GM21423 (cell line): ENCODE results near the gene TATDN2.

Experiments
- ATAC-seq: cut with Tn5 transposase; IDR thresholded peaks from one replicate; pipeline ENCODE4 v1.9.1; 2021; ENCODE audit warnings: mild to moderate bottlenecking, moderate library complexity; ENCODE audit not compliant: unreplicated experiment

TATDN2 gene

DNA sequence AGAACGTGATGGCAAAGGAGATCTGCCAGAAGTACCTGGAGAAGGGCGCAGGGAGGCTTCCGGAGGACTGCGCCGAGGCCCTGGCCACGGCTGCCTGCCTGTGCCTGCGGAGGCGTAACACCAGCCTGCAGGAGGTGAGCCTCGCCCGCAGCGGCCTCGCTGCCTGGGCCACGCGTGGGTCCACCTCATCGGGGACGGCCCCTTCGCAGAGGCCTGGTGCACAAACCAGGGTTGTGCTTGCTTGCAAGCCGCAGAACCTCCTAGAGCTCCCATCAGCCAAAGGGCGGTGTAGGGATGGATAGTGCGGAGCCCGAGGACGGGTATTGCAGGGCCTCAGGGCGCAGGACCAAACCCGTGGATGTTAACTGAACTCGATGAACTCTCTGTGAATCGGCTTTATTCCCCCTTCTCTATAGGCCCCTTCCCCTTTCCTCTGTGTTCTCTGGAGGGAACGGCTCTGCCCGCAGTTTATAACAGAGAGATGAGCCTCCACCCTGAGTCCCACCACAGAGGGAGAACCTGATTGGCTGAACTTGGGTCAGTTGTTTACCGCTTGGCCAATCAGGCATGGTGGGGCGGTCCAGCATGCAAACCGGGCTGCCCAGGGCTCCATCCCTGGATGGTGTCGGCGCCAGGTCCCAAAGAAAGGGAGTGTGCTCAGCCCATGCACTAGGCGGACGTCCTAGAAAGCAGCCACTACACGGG, 13.6 kb upstream of the TATDN2 start:
- ATAC-seq, result no peak

DNA sequence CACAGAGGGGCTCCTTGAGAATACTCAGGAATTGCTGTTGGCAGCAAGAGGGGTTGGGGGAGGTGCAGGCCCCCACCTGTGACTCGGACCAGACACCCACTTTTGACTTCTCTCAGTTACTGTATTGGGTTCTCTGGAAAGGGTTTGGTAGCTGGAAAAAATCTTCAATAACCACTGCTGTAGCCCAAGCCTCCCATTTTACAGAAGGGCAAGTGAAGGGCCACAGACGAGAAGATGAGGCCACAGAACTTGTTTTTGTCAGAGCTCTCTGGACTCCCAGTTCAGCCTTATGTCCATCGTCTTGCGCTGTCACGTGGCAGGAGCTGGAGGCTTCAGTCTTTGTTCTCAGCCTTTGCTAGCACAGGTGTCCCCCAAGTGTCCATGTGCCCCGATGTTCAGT, 12.7 kb upstream of the TATDN2 start:
- ATAC-seq, result no peak

GRCh38 chr3:10238345-10239183, 9.7 kb upstream of the TATDN2 start:
- ATAC-seq, result no peak

DNA sequence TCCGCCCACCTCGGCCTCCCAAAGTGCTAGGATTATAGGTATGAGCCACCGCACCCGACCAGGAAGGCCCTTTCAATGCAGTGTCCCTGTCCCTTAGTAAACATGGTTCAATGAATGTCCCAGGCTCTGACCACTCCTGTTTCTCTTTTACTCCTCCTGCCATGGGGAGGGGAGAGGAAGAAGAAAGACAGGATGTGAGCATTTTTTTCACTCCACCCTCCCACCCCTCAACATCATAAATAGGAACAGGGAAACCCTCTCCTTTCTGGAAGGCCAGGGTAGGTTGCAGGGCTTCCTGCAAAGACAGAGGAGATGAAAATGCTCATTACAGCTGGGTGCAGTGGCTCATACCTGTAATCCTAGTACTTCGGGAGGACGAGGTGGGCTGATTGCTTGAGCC, 7.5 kb upstream of the TATDN2 start:
- ATAC-seq, result no peak

DNA sequence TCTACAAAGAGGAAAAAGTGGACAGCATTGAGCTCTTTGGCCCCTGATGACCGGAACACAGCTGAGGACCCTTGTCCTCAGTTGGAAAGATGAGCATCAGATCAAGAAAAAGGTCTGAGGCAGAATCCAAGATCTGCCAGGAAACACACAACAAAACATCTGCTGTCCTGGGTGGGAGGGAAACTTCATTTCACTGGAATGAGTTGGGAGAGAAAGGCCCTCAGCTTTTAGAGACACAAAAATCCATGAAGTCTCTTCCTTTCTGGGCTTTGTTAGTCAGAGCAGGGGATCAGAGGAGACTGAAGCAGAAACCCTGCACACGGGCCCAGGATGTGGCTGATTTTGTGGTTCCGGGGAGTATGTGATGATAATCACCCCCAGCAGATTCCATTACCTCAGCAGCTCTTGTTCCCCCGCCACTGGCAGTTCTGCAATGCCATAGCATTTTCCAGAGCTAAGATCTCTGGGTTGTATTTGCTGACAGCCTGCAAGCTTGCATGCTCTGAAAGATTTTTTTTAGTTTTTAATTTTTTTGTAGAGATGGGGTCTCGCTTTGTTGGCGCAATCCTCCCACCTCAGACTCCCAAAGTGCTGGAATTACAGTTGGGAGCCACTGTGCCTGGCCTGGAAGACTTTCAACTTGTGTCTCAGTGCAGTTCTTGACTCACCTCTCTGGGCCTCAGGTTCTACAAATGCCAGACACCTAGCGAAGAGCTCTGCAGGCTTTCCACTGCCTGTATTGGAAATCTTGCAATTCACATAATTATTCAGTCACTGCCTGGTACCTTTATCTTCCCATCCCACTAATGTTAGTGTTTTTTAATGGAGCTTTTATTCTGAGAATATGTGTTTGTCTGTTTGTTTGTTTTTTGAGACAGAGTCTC, 5.8 kb upstream of the TATDN2 start:
- ATAC-seq, result peak; percentile 76

GRCh38 chr3:10244009-10244408, 4.2 kb upstream of the TATDN2 start:
- ATAC-seq, result no peak

DNA sequence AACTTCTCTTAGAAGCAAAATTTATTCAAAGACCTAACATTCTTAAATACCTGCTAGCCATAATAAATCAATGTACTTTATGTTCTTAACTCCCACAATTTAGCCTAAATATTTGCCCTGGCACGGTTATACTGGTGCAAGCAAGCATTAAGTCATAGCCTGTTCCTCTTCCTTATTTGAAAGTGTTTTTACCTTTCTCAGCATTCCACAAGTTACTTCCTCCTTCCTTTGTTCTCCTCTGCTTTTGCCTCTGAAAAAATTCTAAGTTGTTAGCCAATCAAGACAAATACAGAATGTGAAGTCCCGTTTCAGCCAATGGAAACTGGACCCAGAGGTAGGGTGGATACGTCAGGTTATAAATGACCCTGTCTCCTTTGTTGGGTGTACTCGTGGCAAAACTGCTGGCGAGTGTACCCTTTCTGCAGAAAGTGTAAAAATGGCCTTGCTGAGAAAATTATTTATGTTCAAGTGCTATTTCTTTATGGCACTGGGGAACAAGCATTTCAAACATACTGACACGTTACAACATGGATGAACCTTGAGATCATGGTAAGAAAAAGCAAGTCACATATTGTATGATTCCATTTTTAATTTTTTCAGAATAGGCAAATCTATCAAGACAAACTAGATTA, 3.1 kb upstream of the TATDN2 start:
- ATAC-seq, result no peak

DNA sequence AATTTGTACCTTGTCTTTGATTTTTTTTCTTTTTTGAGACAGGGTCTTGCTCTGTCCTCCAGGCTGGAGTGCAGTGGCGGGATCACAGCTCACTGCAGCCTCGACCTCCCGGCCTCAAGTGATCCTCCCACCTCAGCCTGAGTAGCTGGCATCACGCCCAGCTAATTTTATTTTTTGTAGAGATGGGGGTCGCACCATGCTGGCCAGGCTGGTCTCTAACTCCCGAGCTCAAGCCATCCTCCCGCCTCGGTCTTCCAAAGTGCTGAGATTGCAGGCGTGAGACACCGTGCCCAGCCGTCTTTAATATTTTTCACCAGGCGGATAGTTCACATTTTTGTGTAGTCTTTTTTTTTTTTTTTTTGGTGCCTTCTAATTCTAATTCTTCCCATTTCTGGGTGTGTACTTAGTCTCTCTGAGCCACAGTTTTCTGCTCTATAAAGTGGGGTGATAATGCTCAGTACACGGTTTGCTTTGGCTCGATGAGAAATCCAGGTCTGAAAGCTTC, 528 bp upstream of the TATDN2 start:
- no peak for ATAC-seq

DNA sequence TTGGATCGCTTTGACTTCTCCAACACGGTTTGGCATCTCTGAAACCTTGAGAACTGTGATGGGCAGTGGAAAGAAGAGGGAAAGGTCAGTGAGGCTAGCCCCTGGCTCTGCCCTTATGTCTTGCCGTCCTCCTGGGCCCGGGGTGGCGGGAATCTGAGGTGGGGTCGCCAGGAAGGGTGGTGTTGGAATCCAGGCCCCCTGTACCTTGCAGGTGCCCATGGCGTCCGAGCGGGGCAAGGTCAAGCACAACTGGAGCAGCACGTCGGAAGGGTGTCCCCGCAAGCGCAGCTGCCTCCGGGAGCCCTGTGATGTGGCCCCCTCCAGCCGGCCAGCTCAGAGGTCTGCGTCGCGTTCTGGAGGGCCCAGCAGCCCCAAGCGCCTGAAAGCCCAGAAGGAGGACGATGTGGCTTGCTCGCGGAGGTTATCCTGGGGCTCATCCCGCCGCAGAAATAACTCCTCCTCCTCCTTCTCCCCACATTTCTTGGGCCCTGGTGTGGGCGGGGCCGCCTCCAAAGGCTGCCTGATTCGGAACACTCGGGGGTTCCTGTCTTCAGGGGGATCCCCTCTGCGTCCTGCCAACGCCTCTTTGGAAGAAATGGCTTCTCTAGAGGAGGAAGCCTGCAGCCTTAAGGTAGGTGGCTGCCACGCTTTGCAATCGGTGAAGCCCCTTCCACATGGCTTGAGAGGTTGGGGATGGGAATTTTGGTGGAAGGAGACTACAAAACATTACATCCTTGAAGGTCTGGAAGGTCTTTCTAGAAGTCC, 907 bp downstream of the TATDN2 start:
- no peak for ATAC-seq

- ATAC-seq, result no peak
Measured at GRCh38 chr3:10249833-10250232, 1.6 kb downstream of the TATDN2 start.

DNA sequence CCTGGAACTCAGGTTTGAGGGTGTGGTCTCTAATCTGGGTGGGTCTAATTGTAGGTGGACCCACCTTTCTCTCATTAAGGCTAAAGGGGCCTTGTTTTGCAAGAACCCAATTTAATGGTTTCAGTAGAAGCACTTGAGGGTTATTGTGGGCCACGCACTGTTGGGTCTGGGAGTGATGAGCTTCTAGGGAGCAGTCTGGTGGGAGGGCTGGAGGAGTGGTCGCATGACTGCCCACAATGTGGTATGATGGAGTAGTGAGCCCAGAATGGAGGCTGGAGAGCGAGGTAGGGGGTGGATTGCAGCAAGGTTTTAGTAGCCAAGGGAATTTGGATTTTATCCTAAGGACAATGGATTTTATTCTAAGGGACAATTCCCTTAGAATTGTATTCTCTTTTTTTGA, 2.7 kb downstream of the TATDN2 start:
- ATAC-seq, result no peak

DNA sequence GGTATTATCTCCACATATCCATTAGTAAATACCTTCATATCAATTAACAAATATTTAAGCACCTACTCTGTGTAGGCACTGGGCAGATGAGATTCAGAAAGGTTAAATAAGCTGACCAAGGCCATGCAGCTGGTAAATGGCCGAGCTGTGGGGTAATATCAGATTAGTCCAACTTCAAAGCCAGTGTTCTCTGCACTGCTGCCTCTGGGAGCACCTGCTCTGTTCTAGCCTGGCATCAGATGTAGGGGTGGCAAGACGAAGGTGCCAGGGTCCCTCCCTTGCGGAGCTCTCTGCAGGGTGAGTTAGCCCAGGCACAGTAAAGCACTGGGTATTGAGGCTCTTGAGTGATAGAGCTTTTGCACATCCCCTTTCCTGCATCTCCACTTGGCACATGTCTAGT, 5.5 kb downstream of the TATDN2 start:
- ATAC-seq, result no peak

DNA sequence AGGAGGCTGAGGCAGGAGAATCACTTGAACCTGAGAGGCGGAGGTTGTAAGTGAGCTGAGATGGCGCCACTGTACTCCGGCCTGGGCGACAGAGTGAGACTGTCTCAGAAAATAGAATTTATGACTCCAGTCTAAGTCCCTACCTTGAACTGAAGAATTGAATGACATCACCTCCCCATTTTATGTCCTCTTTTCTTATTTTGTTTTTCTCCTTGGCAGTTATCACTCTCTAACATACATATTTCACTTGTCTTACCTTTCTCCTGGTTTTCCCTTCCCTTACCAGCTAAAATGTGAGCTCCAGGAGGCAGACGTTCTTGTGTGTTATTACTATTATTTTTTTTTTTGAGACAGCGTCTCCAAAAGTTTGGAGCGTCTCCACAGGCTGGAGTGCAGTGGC, 7.6 kb downstream of the TATDN2 start:
- no peak for ATAC-seq

GRCh38 chr3:10259036-10259435, 10.8 kb downstream of the TATDN2 start:
- no peak for ATAC-seq

GRCh38 chr3:10259798-10260197, 11.5 kb downstream of the TATDN2 start:
- no peak for ATAC-seq

- no peak for ATAC-seq
Measured at GRCh38 chr3:10260211-10260701, 12.0 kb downstream of the TATDN2 start.

DNA sequence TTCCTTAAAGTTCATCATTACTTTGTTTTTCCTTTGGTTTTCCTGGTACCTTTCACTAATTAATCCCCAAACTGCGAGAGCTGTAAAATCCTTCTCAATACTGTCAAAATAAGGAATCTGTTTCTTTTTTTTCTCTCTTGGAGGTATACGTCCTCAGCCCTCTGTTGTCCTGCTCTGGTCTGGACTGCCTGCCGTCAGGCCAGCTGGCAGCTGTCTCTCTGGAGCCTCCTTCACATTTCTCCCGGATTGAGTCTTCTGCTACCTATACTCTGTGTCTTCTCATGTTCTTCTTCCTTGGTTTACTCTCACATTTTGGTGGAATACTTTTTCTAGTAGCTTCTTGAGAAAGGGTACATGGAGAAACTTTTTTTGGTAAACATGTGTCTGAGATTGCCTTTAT, 13.8 kb downstream of the TATDN2 start:
- ATAC-seq, result no peak

DNA sequence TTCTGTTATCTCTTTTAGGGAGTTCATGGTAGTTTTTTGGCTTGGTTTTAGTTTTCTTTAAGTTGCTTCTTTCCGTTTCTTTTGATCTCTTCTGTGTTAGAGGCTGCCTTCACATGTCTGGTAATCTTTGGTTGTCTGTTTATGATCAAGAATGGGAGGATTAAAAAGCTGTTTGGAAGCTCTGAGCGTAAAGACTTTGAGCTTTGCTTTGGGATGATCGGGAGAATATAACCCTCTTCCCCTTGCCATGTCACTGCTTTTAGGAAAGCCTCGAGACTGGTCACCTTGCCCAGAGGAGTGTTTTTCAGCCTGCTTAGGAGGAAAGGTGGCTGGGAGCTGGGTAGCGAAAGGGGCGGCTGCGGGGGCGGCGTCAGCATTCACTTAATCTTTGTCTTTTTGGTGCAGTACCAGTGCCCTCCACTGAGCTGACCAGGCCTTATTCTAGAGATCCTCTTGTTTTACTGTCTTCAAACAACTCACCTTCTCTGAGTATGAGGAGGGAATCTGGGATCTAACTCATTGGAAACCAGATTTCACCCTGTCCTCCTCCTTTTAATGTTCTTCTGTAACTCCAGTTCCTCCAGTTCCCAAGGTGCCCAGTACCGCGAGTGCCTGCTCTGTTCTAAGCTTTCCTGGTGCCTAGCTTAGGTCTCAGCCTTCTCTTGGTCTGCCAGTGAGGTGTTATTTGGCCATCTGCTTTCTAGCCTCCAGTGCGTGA, 15.5 kb downstream of the TATDN2 start:
- no peak for ATAC-seq

DNA sequence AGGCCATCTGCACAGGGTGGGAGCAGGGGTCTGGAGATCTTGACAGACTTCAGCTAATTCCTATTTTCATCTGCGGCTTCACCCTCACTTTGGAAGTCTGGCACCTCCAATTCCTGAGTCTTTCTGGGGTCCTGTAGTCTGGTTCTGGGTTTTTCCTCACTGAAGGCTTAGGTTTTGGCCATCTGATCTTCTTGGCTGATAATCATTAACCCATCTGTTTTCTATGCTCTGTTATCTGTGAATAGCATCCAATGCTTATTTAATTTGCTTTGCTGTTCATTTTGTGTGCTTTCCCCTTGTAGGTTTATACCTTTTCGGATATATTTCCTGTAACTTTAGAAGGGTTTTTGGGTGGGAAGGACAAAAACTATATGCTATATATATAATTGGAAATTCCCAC, 17.6 kb downstream of the TATDN2 start:
- ATAC-seq, result no peak
